Breast epithelium (tissue), 4 donors: ENCODE measurements around the gene OR7C1. TPM values are rescaled to one million over a fixed set of nuclear protein-coding genes. Genes with fewer than 3 reads are reported as not detected.

ENCODE experiments used
- DNase-seq, 2 donors: peaks; one replicate each; pipeline ENCODE4 v3.0.0-alpha.2; 2019; ENCODE audit warnings: low spot score in 2 of 2
- H3K27ac ChIP-seq, 2 donors: fragments of 200-600 bp; sonication (generic) in 1 of 2; one replicate each; pipeline ENCODE4 v1.5.1; 2016 to 2019; ENCODE audit warnings: mild to moderate bottlenecking in 1 of 2
- H3K27me3 ChIP-seq, 2 donors: fragments of 200-600 bp; sonication (generic) in 1 of 2; one replicate each; pipeline versions ENCODE4 v1.5.1 to v1.6.0; 2017 to 2019; ENCODE audit warnings: control low read depth in 1 of 2, mild to moderate bottlenecking in 1 of 2
- H3K36me3 ChIP-seq: fragments of 200-600 bp; one replicate; pipeline ENCODE4 v1.5.1; 2019
- H3K4me1 ChIP-seq, 2 donors: fragments of 200-600 bp; sonication (generic); one replicate each; pipeline ENCODE4 v1.5.1; 2016 to 2019; ENCODE audit warnings: control low read depth in 1 of 2
- H3K4me3 ChIP-seq, 3 donors: fragments of 200-600 bp; sonication (generic); 1 replicate in 2 of 3; 2 replicates in 1 of 3; pipeline ENCODE4 v1.5.1; 2016 to 2019; ENCODE audit warnings: mild to moderate bottlenecking in 3 of 3, moderate library complexity in 2 of 3
- H3K9me3 ChIP-seq, 2 donors: fragments of 200-600 bp; sonication (generic) in 1 of 2; one replicate each; pipeline ENCODE4 v1.5.1; 2016 to 2019; ENCODE audit warnings: control low read depth in 1 of 2
- POLR2A ChIP-seq: fragments of 450-650 bp; IDR thresholded peaks from one replicate; pipeline ENCODE4 v1.6.1; 2016; ENCODE audit warnings: antibody characterized with exemption, mild to moderate bottlenecking, moderate library complexity
- POLR2AphosphoS5 ChIP-seq, 3 donors: sonication (generic); formaldehyde crosslinking; IDR thresholded peaks; one replicate each; pipeline ENCODE4 v1.6.1; 2017; ENCODE audit warnings: antibody characterized with exemption in 3 of 3
- intact Hi-C: fragments of 100-400 bp; cut with DNase I; formaldehyde crosslinking; loops from one replicate; pipeline ENCODE4 v1.15.1; 2023; ENCODE audit warnings: low total_unique reads
- total RNA-seq, 3 donors: library from RNA; depleted of rRNA; stranded (reverse); fragments of >200 nt; gene quantifications; one replicate each; pipeline ENCODE4 v1.1.0, GENCODE V29; 2016
- TF ChIP-seq, protein P1 (sequence below), 3 donors: fragments of 450-650 bp; IDR thresholded peaks; one replicate each; pipeline ENCODE4 v1.5.1; 2016 to 2017; ENCODE audit warnings: antibody characterized with exemption in 3 of 3, mild to moderate bottlenecking in 3 of 3, moderate library complexity in 3 of 3

The OR7C1 gene
- total RNA-seq, 3 donors from 2014 or later, result 0.98 to 1.5 TPM; not detected in 1

DNA sequence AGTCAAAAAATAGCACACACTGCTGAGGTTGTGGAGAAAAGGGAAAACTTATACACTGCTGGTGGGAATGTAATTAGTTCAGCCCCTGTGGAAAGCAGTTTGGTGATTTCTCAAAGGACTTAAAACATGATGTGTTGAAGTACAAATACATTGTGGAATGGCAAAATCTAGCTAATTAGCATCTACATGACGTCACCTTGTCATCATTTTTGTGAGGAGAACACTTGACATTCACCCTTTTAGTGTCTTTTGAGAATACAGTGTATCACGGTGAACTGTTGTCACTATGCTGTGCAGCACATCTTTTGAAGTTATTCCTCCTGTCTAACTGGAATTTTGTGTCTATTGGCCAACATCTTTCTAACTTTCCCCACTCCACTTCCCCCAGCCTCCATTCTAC, 8.2 kb upstream of the OR7C1 start:
- DNase-seq, result no peak
- H3K27ac ChIP-seq, result no peak overlapping the region
- H3K27me3 ChIP-seq, result no peaks in the 10 kb centered on the region
- H3K4me3 ChIP-seq, result no peak overlapping the region
- TF ChIP-seq, protein P1, sequence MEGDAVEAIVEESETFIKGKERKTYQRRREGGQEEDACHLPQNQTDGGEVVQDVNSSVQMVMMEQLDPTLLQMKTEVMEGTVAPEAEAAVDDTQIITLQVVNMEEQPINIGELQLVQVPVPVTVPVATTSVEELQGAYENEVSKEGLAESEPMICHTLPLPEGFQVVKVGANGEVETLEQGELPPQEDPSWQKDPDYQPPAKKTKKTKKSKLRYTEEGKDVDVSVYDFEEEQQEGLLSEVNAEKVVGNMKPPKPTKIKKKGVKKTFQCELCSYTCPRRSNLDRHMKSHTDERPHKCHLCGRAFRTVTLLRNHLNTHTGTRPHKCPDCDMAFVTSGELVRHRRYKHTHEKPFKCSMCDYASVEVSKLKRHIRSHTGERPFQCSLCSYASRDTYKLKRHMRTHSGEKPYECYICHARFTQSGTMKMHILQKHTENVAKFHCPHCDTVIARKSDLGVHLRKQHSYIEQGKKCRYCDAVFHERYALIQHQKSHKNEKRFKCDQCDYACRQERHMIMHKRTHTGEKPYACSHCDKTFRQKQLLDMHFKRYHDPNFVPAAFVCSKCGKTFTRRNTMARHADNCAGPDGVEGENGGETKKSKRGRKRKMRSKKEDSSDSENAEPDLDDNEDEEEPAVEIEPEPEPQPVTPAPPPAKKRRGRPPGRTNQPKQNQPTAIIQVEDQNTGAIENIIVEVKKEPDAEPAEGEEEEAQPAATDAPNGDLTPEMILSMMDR (IDR thresholded peaks at IDR 0.05), result no peak
- TF ChIP-seq POLR2AphosphoS5 (IDR thresholded peaks at IDR 0.05), result no peak
- TF ChIP-seq POLR2A, result no peak
- no peaks in the 10 kb centered on the region for H3K36me3 ChIP-seq
- no peaks in the 10 kb centered on the region for H3K4me1 ChIP-seq
- H3K9me3 ChIP-seq, result no peaks in the 10 kb centered on the region
- intact Hi-C loops, result no loop called here

DNA sequence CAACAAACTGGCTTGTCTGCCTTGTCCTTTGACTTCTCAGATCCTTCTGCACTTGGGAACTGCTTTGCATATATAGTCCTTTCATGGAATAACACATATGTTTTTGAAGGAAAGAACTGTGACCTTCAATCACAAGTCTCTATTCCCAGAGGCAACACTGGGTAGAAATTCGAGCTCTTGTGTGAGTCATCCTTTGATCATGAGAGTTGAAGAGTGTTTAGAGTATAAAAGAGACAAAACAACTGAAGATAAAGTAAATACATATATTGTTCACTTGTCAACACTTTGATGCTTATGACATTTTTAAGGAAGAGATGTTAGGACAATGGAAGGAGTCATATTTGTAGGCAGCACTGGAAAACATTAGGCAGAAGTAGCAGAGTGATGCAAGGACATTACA, 5.2 kb upstream of the OR7C1 start:
- DNase-seq, result no peak
- TF ChIP-seq POLR2A (no peak), POLR2AphosphoS5 (IDR thresholded peaks at IDR 0.05) (no peak)
- TF ChIP-seq, protein P1 (IDR thresholded peaks at IDR 0.05), result no peak
- Histone ChIP-seq H3K9me3 (no peaks in the 10 kb centered on the region), H3K27ac (peak overlapping the region in 1 of 2 donors; percentile 21), H3K4me3 (no peak overlapping the region), H3K4me1 (no peaks in the 10 kb centered on the region), H3K36me3 (no peaks in the 10 kb centered on the region), H3K27me3 (no peaks in the 10 kb centered on the region)
- intact Hi-C loops, result no loop called here

GRCh38 chr19:14837391-14837790, 2.4 kb upstream of the OR7C1 start:
- Histone ChIP-seq H3K4me1 (no peaks in the 10 kb centered on the region), H3K27ac (no peak overlapping the region), H3K9me3 (no peaks in the 10 kb centered on the region), H3K36me3 (no peaks in the 10 kb centered on the region), H3K4me3 (no peak overlapping the region), H3K27me3 (no peaks in the 10 kb centered on the region)
- intact Hi-C loops, result loop anchor here (5.0 kb wide), 1 partner anchor 1455 kb away; no protein-coding TSS in a partner anchor
- TF ChIP-seq, protein P1 (IDR thresholded peaks at IDR 0.05), result no peak
- no peak for TF ChIP-seq POLR2AphosphoS5 (IDR thresholded peaks at IDR 0.05)
- no peak for TF ChIP-seq POLR2A
- no peak for DNase-seq

GRCh38 chr19:14830702-14831101, 4.3 kb downstream of the OR7C1 start:
- Histone ChIP-seq H3K4me3 (no peak overlapping the region), H3K9me3 (no peaks in the 10 kb centered on the region), H3K4me1 (no peaks in the 10 kb centered on the region), H3K36me3 (no peaks in the 10 kb centered on the region), H3K27me3 (no peaks in the 10 kb centered on the region), H3K27ac (no peak overlapping the region)
- DNase-seq, result no peak
- intact Hi-C loops, result no loop called here
- TF ChIP-seq, protein P1 (IDR thresholded peaks at IDR 0.05), result no peak
- TF ChIP-seq POLR2AphosphoS5 (IDR thresholded peaks at IDR 0.05) (no peak), POLR2A (no peak)

DNA sequence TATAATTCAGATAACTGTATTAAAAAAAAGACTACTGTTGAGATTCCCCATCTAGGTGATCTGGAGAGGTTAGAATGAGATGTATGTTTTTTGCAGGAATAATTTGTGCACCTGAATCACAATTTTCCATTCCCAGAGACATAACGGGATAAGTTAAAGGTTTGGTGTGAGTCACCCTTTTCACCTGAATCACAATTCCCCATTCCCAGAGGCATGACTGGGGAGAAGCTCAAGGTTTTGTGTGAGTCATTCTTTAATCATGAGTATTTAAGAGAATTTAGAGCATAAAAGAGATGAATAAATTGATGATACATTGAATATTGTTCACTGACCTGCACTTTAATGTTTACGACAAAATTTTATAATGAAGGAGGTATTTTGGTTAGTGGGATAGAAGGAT, 9.0 kb downstream of the OR7C1 start:
- H3K27me3 ChIP-seq, result no peaks in the 10 kb centered on the region
- H3K9me3 ChIP-seq, result no peaks in the 10 kb centered on the region
- H3K36me3 ChIP-seq, result no peaks in the 10 kb centered on the region
- no peak overlapping the region for H3K27ac ChIP-seq
- intact Hi-C loops, result no loop called here
- no peaks in the 10 kb centered on the region for H3K4me1 ChIP-seq
- DNase-seq, result no peak
- no peak overlapping the region for H3K4me3 ChIP-seq
- TF ChIP-seq POLR2AphosphoS5 (IDR thresholded peaks at IDR 0.05) (no peak), POLR2A (no peak)
- TF ChIP-seq, protein P1 (IDR thresholded peaks at IDR 0.05), result no peak
